A549 (cell line): ENCODE data around the gene RASSF3. TPM values are rescaled to one million over a fixed set of nuclear protein-coding genes. Genes with fewer than 3 reads are reported as not detected.

Source experiments
- ATAC-seq, 2 experiments: fragments of 200-7000 bp in 1 of 2; fragments of >200 bp in 1 of 2; cut with Nextera tagmentation in 1 of 2; cut with Tn5 transposase in 1 of 2; 3 replicates each; pipeline versions ENCODE4 v1.8.0 to v1.9.1; 2018 to 2020; ENCODE audit warnings: mild to moderate bottlenecking in 1 of 2, moderate library complexity in 1 of 2
- CTCF ChIA-PET: fragments of 300-600 bp; sonication (Branson Sonifier 250); formaldehyde crosslinking; extraction: SDS; loops from one replicate; lab custom pipeline; 2021; ENCODE audit warnings: antibody characterized with exemption, inconsistent platforms; lab: Yijun Ruan, JAX
- POLR2A ChIA-PET: fragments of 350-600 bp; formaldehyde crosslinking; extraction: SDS; loops from one replicate; lab custom pipeline; 2021; ENCODE audit warnings: antibody characterized with exemption, inconsistent platforms; lab: Yijun Ruan, JAX
- DNase-seq, 2 experiments: peaks; one replicate each; pipeline versions ENCODE4 v3.0.0 to v3.0.0-alpha.2; 2011 to 2016; ENCODE audit warnings: low read depth in 1 of 2, low spot score in 1 of 2
- FAIRE-seq: peaks from 2 replicates; lab custom pipeline; 2011; peaks lifted over from hg19 to GRCh38; lab: Jason Lieb, UNC
- H3K27ac ChIP-seq, 2 experiments: fragments of >200 bp; sonication (Bioruptor Twin); formaldehyde crosslinking; 3 replicates each; pipeline ENCODE4 v1.5.1; 2016 to 2017
- H3K4me1 ChIP-seq: fragments of >200 bp; sonication (Bioruptor Twin); formaldehyde crosslinking; 3 replicates; pipeline ENCODE4 v1.6.1; 2016
- H3K4me2 ChIP-seq: fragments of >200 bp; sonication (Bioruptor Twin); formaldehyde crosslinking; 3 replicates; pipeline ENCODE4 v1.6.1; 2016
- H3K4me3 ChIP-seq: fragments of >200 bp; sonication (Bioruptor Twin); formaldehyde crosslinking; 3 replicates; pipeline ENCODE4 v1.5.1; 2016
- H3K9me3 ChIP-seq: fragments of >200 bp; sonication (Bioruptor Twin); formaldehyde crosslinking; 3 replicates; pipeline ENCODE4 v1.6.1; 2016
- BHLHE40 ChIP-seq: IDR thresholded peaks from 2 replicates; pipeline ENCODE4 v1.6.1; 2012; ENCODE audit warnings: low read depth, low read length, inconsistent platforms
- CBX2 ChIP-seq: fragments of 200-600 bp; sonication (generic); IDR thresholded peaks from 2 replicates; pipeline ENCODE4 v1.6.1; 2016; ENCODE audit warnings: low read depth, mild to moderate bottlenecking, borderline replicate concordance
- CEBPB ChIP-seq, 2 experiments: fragments of >200 bp in 1 of 2; sonication (Bioruptor Twin) in 1 of 2; formaldehyde crosslinking in 1 of 2; IDR thresholded peaks; 2 replicates each; pipeline ENCODE4 v1.6.1; 2012 to 2016
- ESRRA ChIP-seq: fragments of 150-350 bp; IDR thresholded peaks from 2 replicates; pipeline ENCODE4 v1.6.1; 2014; ENCODE audit warnings: mild to moderate bottlenecking, low read length, borderline replicate concordance
- FOSB ChIP-seq: fragments of 250-450 bp; sonication (Bioruptor Pico); IDR thresholded peaks from 2 replicates; pipeline ENCODE4 v1.5.0; 2020; ENCODE audit warnings: mild to moderate bottlenecking, moderate library complexity
- FOSL2 ChIP-seq, 2 experiments: fragments of 450-650 bp in 1 of 2; fragments of >200 bp in 1 of 2; sonication (Bioruptor Twin) in 1 of 2; formaldehyde crosslinking; IDR thresholded peaks; 2 replicates each; pipeline versions ENCODE4 v1.5.0 to v1.6.1; 2016 to 2020; ENCODE audit warnings: mild to moderate bottlenecking in 1 of 2, moderate library complexity in 1 of 2
- GATA3 ChIP-seq: IDR thresholded peaks from 2 replicates; pipeline ENCODE4 v1.6.1; 2012; ENCODE audit warnings: borderline replicate concordance
- HDAC2 ChIP-seq: fragments of 200-600 bp; sonication (generic); IDR thresholded peaks from 2 replicates; pipeline ENCODE4 v1.6.1; 2016
- HEYL ChIP-seq: fragments of 250-450 bp; sonication (Bioruptor Pico); IDR thresholded peaks from 2 replicates; pipeline ENCODE4 v1.8.0; 2021; ENCODE audit warnings: mild to moderate bottlenecking, moderate library complexity
- HOXB5 ChIP-seq: fragments of 250-450 bp; sonication (Bioruptor Pico); IDR thresholded peaks from 2 replicates; pipeline ENCODE4 v1.5.0; 2020; ENCODE audit warnings: mild to moderate bottlenecking, moderate library complexity
- JUNB ChIP-seq: fragments of >200 bp; sonication (Bioruptor Twin); formaldehyde crosslinking; IDR thresholded peaks from 2 replicates; pipeline ENCODE4 v1.6.1; 2016
- MAFK ChIP-seq: fragments of 450-650 bp; IDR thresholded peaks from 2 replicates; pipeline ENCODE4 v1.6.1; 2014; ENCODE audit not compliant: partially characterized antibody
- NFE2L2 ChIP-seq: fragments of 150-350 bp; conservative IDR thresholded peaks from 2 replicates; pipeline ENCODE4 v1.6.1; 2014; ENCODE audit warnings: low read length
- PHF8 ChIP-seq: fragments of 200-600 bp; sonication (generic); IDR thresholded peaks from 2 replicates; pipeline ENCODE4 v1.6.1; 2016; ENCODE audit warnings: low read depth, mild to moderate bottlenecking, antibody characterized with exemption, moderate library complexity, borderline replicate concordance
- RFX5 ChIP-seq: fragments of 450-650 bp; IDR thresholded peaks from 2 replicates; pipeline ENCODE4 v1.7.1; 2014; ENCODE audit warnings: antibody characterized with exemption, mild to moderate bottlenecking, moderate library complexity
- SMC3 ChIP-seq: fragments of >200 bp; sonication (Bioruptor Twin); formaldehyde crosslinking; IDR thresholded peaks from 3 replicates; pipeline ENCODE4 v1.6.1; 2018; ENCODE audit warnings: inconsistent platforms
- TFCP2L1 ChIP-seq: fragments of 250-450 bp; sonication (Bioruptor Pico); IDR thresholded peaks from 2 replicates; pipeline ENCODE4 v1.5.0; 2021; ENCODE audit warnings: mild to moderate bottlenecking
- TP53 ChIP-seq: fragments of 250-450 bp; sonication (Bioruptor Pico); IDR thresholded peaks from 2 replicates; pipeline ENCODE4 v1.5.0; 2021; ENCODE audit warnings: mild to moderate bottlenecking, moderate library complexity
- ZFP36 ChIP-seq: fragments of 450-650 bp; IDR thresholded peaks from 2 replicates; pipeline ENCODE4 v1.6.1; 2014; ENCODE audit warnings: borderline replicate concordance; ENCODE audit not compliant: partially characterized antibody
- ZNF302 ChIP-seq: fragments of 250-450 bp; sonication (Bioruptor Pico); IDR thresholded peaks from 2 replicates; pipeline ENCODE4 v1.9.0; 2021; ENCODE audit warnings: inconsistent platforms, mild to moderate bottlenecking, moderate library complexity
- ZSCAN20 ChIP-seq: fragments of 250-450 bp; sonication (Bioruptor Pico); IDR thresholded peaks from 2 replicates; pipeline ENCODE4 v1.8.0; 2022; ENCODE audit warnings: mild to moderate bottlenecking, moderate library complexity
- WGBS: methylation state at CpG from one replicate; pipeline ENCODE4 v1.1.6; 2017; ENCODE audit errors: missing lambda C conversion rate; 5-methylcytosine and 5-hydroxymethylcytosine counted together
- polyA plus RNA-seq, 4 experiments: library from polyadenylated mRNA; depleted of rRNA in 3 of 4; stranded (reverse); fragments of >200 nt; fragmentation: RNase III in 1 of 4; extraction: RNeasy Plus Mini Kit Qiagen cat#74134 plus additional on column Dnase treatment in 1 of 4; gene quantifications; 2 replicates in 3 of 4; 3 replicates in 1 of 4; pipeline ENCODE4 v1.2.3, GENCODE V29; 2011 to 2017
- TF ChIP-seq, protein P1 (sequence below): IDR thresholded peaks from 2 replicates; pipeline ENCODE4 v1.6.1; 2012
- TF ChIP-seq, protein P2 (sequence below): IDR thresholded peaks from 2 replicates; pipeline ENCODE4 v1.6.1; 2012
- TF ChIP-seq, protein P3 (sequence below): fragments of 200-600 bp; sonication (generic); IDR thresholded peaks from 2 replicates; pipeline ENCODE4 v1.6.1; 2016; ENCODE audit warnings: antibody characterized with exemption, mild to moderate bottlenecking, moderate library complexity
- TF ChIP-seq, protein P4 (sequence below): fragments of >200 bp; sonication (Bioruptor Twin); formaldehyde crosslinking; IDR thresholded peaks from 3 replicates; pipeline ENCODE4 v1.5.1; 2016

RASSF3 gene
- polyA plus RNA-seq, 2 of the 4 experiments (the other 2 are of a cell fraction), result 19.7 to 35.4 TPM

DNA sequence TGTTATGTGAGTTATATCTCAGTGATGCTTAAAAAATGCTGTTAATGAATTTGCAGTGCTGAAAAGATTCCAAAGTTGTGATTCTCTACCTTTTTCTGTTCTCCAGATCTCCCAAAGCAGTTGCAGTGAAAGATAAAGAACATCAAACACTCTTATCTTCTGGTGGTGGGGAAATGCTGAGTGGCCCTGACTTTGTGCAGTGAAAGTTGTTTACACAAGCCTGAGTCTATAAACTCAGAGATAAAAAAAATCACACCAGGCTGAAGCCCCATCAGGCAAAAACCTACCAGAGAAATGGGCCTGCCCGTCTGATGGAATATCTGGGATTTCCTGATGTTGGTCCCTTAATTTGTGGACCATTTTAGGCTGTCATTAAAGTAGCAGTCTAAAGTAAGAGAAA, 46.1 kb downstream of the RASSF3 start:
- DNase-seq (no peak), ATAC-seq (peak in 1 of 2 experiments; percentile 50; a peak in 3 of 6 replicates), FAIRE-seq (no peak)
- ChIA-PET POLR2A (no interaction called here), CTCF (no interaction called here)
- no peak overlapping the region for H3K4me3 ChIP-seq
- no peaks in the 10 kb centered on the region for H3K9me3 ChIP-seq
- peak overlapping the region; percentile 34 for H3K4me2 ChIP-seq
- H3K27ac ChIP-seq, result peak overlapping the region in 1 of 2 experiments; percentile 62; a peak in 3 of 6 replicates
- 31% methylated on average over 1 of the region's 1 CpG for WGBS
- H3K4me1 ChIP-seq, result peaks cover 71% of the 10 kb centered on the region
- TF ChIP-seq ZFP36, result no peak
- peak; percentile 45 for TF ChIP-seq MAFK
- peak; percentile 61; the same call in 1 of the 2 replicates for TF ChIP-seq GATA3
- TF ChIP-seq HOXB5 (CRISPR knock-in tag), result no peak
- TF ChIP-seq CEBPB (IDR thresholded peaks at IDR 0.05), result peak in 1 of 2 experiments; percentile 26; a peak in 1 of 4 replicates
- no peak for TF ChIP-seq CBX2
- TF ChIP-seq HEYL (CRISPR knock-in tag), result no peak
- TF ChIP-seq ZNF302 (CRISPR knock-in tag), result no peak
- TF ChIP-seq FOSL2 (IDR thresholded peaks at IDR 0.05), result no peak
- TF ChIP-seq FOSL2 (CRISPR knock-in tag; IDR thresholded peaks at IDR 0.05), result 0 out of 2 replicates have a peak, but pooled peaks have one; percentile 6

DNA sequence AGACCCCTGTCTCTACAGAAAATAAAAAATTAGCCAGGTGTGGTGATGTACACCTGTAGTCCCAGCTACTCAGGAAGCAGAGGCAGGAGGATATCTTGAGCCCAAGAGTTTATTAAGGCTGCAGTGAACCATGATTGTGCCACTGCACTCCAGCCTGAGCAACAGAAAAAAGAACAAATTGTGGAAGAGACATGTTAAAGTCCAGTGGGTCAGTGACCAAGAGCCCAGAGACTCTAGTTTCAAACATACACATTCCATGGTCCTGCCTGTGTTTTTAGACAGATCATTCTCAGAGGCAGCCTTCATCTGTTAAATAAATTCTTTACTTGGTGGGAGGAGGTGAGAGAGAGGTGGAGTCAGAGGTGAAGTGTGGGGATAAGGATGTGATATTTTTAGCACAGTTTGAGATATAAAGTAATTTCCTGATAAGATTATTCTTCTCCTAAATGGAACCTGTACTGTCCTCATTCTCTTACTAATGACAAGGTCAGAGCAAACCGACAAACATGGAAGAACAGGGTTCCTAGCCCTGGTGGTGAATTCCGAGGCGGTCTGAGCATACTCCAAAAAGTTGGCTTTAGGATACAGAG, 48.7 kb downstream of the RASSF3 start:
- POLR2A ChIA-PET, result no interaction called here
- Histone ChIP-seq H3K4me1 (peaks cover 61% of the 10 kb centered on the region), H3K4me2 (no peak overlapping the region), H3K27ac (0 out of 6 replicates have a peak overlapping the region, but pooled peaks of 1 of the 2 experiments have one; percentile 2), H3K4me3 (no peak overlapping the region), H3K9me3 (no peaks in the 10 kb centered on the region)
- WGBS, result 91% methylated on average over 3 of the region's 3 CpGs
- CTCF ChIA-PET, result interaction anchor here (1.4 kb wide), 1 partner anchor 38 kb away, joined by 3 read pairs; no protein-coding TSS in a partner anchor
- FAIRE-seq, result no peak
- DNase-seq, result no peak
- TF ChIP-seq, protein P1, sequence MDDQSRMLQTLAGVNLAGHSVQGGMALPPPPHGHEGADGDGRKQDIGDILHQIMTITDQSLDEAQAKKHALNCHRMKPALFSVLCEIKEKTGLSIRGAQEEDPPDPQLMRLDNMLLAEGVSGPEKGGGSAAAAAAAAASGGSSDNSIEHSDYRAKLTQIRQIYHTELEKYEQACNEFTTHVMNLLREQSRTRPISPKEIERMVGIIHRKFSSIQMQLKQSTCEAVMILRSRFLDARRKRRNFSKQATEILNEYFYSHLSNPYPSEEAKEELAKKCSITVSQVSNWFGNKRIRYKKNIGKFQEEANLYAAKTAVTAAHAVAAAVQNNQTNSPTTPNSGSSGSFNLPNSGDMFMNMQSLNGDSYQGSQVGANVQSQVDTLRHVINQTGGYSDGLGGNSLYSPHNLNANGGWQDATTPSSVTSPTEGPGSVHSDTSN, result no peak
- no peak for TF ChIP-seq RFX5
- ATAC-seq, result no peak

DNA sequence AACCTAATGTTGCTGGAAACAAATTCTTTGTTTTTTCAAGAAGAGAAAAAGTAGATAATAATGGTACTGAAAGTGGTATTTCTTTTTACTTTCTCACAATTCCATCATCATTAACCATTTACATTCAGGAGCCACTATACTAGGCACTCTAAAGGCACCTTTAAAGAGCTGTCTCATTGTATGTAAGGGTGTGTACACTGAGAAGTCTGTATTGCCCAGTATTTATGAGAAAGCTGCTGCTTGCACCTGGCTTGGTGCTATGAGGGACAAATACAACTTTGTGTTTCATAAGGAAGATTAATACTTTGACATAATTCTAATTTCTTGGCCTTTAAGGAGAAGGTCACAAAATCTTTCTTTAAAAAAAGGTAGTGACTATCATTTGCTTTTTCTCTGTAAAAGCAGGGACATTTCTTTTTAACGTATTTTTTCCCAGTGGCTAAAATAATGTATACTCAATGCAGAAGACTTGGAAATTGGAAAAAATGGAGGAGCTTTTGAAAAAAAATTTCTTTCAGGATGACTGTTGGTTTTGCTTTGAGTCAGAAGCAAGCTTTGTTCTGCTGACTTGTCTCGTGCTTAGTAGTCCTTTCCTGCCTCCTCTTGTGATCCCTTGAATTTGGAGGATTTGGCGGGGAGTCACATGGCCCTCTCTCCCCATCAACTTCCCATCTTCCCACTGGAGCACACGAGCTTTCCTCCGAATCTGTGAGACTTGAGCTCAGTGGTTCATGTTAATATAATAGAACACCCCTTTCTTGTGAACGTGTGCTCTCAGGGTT, 50.1 kb downstream of the RASSF3 start:
- Histone ChIP-seq H3K4me1 (peaks cover 60% of the 10 kb centered on the region), H3K4me2 (no peak overlapping the region), H3K9me3 (no peaks in the 10 kb centered on the region), H3K27ac (no peak overlapping the region), H3K4me3 (no peak overlapping the region)
- ChIA-PET CTCF (interaction anchor here (0.5 to 2.1 kb wide), 6 partner anchors 12 to 111 kb away, joined by 3 to 6 read pairs (median 4); no protein-coding TSS in a partner anchor), POLR2A (no interaction called here)
- WGBS, result 86% methylated on average over 6 of the region's 6 CpGs
- no peak for FAIRE-seq
- no peak for DNase-seq
- ATAC-seq, result no peak
- TF ChIP-seq ZNF302 (CRISPR knock-in tag) (no peak), FOSB (no peak), ESRRA (no peak), ZSCAN20 (CRISPR knock-in tag) (no peak), TP53 (CRISPR knock-in tag) (no peak), BHLHE40 (no peak), JUNB (no peak), HDAC2 (no peak), SMC3 (no peak), NFE2L2 (no peak), MAFK (no peak), TFCP2L1 (CRISPR knock-in tag) (no peak), PHF8 (no peak), RFX5 (no peak)
- TF ChIP-seq, protein P2, sequence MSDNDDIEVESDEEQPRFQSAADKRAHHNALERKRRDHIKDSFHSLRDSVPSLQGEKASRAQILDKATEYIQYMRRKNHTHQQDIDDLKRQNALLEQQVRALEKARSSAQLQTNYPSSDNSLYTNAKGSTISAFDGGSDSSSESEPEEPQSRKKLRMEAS, result no peak
- TF ChIP-seq, protein P3, sequence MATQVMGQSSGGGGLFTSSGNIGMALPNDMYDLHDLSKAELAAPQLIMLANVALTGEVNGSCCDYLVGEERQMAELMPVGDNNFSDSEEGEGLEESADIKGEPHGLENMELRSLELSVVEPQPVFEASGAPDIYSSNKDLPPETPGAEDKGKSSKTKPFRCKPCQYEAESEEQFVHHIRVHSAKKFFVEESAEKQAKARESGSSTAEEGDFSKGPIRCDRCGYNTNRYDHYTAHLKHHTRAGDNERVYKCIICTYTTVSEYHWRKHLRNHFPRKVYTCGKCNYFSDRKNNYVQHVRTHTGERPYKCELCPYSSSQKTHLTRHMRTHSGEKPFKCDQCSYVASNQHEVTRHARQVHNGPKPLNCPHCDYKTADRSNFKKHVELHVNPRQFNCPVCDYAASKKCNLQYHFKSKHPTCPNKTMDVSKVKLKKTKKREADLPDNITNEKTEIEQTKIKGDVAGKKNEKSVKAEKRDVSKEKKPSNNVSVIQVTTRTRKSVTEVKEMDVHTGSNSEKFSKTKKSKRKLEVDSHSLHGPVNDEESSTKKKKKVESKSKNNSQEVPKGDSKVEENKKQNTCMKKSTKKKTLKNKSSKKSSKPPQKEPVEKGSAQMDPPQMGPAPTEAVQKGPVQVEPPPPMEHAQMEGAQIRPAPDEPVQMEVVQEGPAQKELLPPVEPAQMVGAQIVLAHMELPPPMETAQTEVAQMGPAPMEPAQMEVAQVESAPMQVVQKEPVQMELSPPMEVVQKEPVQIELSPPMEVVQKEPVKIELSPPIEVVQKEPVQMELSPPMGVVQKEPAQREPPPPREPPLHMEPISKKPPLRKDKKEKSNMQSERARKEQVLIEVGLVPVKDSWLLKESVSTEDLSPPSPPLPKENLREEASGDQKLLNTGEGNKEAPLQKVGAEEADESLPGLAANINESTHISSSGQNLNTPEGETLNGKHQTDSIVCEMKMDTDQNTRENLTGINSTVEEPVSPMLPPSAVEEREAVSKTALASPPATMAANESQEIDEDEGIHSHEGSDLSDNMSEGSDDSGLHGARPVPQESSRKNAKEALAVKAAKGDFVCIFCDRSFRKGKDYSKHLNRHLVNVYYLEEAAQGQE, result no peak
- TF ChIP-seq, protein P4, sequence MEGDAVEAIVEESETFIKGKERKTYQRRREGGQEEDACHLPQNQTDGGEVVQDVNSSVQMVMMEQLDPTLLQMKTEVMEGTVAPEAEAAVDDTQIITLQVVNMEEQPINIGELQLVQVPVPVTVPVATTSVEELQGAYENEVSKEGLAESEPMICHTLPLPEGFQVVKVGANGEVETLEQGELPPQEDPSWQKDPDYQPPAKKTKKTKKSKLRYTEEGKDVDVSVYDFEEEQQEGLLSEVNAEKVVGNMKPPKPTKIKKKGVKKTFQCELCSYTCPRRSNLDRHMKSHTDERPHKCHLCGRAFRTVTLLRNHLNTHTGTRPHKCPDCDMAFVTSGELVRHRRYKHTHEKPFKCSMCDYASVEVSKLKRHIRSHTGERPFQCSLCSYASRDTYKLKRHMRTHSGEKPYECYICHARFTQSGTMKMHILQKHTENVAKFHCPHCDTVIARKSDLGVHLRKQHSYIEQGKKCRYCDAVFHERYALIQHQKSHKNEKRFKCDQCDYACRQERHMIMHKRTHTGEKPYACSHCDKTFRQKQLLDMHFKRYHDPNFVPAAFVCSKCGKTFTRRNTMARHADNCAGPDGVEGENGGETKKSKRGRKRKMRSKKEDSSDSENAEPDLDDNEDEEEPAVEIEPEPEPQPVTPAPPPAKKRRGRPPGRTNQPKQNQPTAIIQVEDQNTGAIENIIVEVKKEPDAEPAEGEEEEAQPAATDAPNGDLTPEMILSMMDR, result no peak
